ENCODE measurements around the gene TIE1. TPM values are rescaled to one million over a fixed set of nuclear protein-coding genes. Genes with fewer than 3 reads are reported as not detected.

The TIE1 gene
- total RNA-seq, 1 experiment from 2014 or later: 1.2 TPM

DNA sequence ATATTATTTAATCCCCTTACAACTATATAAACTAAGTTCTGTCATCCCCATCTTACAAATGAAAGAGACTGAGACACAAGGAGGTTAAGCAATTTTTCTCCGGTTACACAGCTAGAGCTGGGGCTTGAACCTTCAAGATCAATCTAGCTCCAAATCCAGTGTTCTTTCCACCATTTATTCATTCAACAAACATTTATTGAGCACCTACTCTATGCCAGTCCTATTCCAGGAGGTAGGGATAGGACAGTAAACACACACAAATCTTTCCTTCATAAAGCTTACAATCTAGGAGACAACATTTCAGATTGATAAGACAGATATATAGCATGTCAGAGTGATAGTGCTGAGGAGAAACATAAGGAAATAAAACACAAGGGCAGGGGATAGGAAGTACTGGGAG is 33.9 kb upstream of the TIE1 start:
- WGBS (ENCODE audit: extremely low coverage, insufficient read length, low lambda C conversion rate): no CpG with 5 or more reads among the region's 1 CpG
- H4K8ac ChIP-seq (replicated peaks; ENCODE audit: insufficient read length, low read depth, low read length): no peak overlapping the region

More for the DNA sequence above, 33.9 kb upstream of the TIE1 start:
- TF ChIP-seq, protein P1, sequence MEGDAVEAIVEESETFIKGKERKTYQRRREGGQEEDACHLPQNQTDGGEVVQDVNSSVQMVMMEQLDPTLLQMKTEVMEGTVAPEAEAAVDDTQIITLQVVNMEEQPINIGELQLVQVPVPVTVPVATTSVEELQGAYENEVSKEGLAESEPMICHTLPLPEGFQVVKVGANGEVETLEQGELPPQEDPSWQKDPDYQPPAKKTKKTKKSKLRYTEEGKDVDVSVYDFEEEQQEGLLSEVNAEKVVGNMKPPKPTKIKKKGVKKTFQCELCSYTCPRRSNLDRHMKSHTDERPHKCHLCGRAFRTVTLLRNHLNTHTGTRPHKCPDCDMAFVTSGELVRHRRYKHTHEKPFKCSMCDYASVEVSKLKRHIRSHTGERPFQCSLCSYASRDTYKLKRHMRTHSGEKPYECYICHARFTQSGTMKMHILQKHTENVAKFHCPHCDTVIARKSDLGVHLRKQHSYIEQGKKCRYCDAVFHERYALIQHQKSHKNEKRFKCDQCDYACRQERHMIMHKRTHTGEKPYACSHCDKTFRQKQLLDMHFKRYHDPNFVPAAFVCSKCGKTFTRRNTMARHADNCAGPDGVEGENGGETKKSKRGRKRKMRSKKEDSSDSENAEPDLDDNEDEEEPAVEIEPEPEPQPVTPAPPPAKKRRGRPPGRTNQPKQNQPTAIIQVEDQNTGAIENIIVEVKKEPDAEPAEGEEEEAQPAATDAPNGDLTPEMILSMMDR (conservative IDR thresholded peaks at IDR 0.05): no peak
- Mint-ChIP-seq H3K27ac (no peak overlapping the region), H3K4me3 (no peak overlapping the region), H3K27me3 (ENCODE audit: low read depth) (peaks cover 2% of the 10 kb centered on the region), H3K36me3 (ENCODE audit: insufficient read depth in 1 of 3, low read depth in 3 of 3) (peaks cover 12 to 29% (median 21%) of the 10 kb centered on the region in 3 experiments), H3K9me3 (peaks cover 29 to 35% of the 10 kb centered on the region in 2 experiments), H3K4me1 (peaks cover 22% of the 10 kb centered on the region in 2 experiments)
- H3T11ph ChIP-seq (ENCODE audit: low read length): no peak overlapping the region
- H3K23ac ChIP-seq (ENCODE audit: insufficient read length, low read depth, low read length): no peak overlapping the region
- H3K14ac ChIP-seq (ENCODE audit: insufficient read depth, low read length): no peak overlapping the region
- no peak overlapping the region for H2BK5ac ChIP-seq (ENCODE audit: insufficient read length, low read length)
- no peaks in the 10 kb centered on the region for H3K27me3 ChIP-seq (ENCODE audit: insufficient read depth, low read length)
- H3K23me2 ChIP-seq (ENCODE audit: insufficient read length, low read depth, low read length, poor library complexity, severe bottlenecking): peaks cover 6% of the 10 kb centered on the region
- no peak overlapping the region for H4K5ac ChIP-seq (ENCODE audit: insufficient read length, low read depth, low read length)
- no peak for DNase-seq
- no peak overlapping the region for H2BK120ac ChIP-seq (ENCODE audit: low read depth, low read length, poor library complexity, severe bottlenecking)
- H3K4me2 ChIP-seq (ENCODE audit: insufficient read depth, insufficient read length, low read length): no peak overlapping the region
- H2AK5ac ChIP-seq (ENCODE audit: insufficient read length, low read length): no peak overlapping the region
- H4K20me1 ChIP-seq (ENCODE audit: control insufficient read depth, insufficient read depth, insufficient read length): no peaks in the 10 kb centered on the region
- H2BK12ac ChIP-seq (ENCODE audit: insufficient read length, low read depth, low read length): no peak overlapping the region
- peaks cover 3% of the 10 kb centered on the region for H3K9me3 ChIP-seq (ENCODE audit: control insufficient read depth, low read depth, low read length)
- no peaks in the 10 kb centered on the region; the same call in 1 of the 2 replicates for H3K4me1 ChIP-seq (ENCODE audit: insufficient read depth, low read length)
- no peak overlapping the region for H2BK20ac ChIP-seq (ENCODE audit: low read depth, low read length, poor library complexity, severe bottlenecking)
- no peak overlapping the region for H4K91ac ChIP-seq (ENCODE audit: insufficient read length, low read depth, low read length)
- H2AFZ ChIP-seq (ENCODE audit: low read length): no peak overlapping the region
- no peak overlapping the region for H3K27ac ChIP-seq (ENCODE audit: insufficient read length, low read depth, low read length)
- no peaks in the 10 kb centered on the region for H3K79me2 ChIP-seq (ENCODE audit: insufficient read depth, low read length)
- no peaks in the 10 kb centered on the region for H3K79me1 ChIP-seq (ENCODE audit: insufficient read depth, low read depth, low read length, poor library complexity, severe bottlenecking)
- H3K56ac ChIP-seq (ENCODE audit: insufficient read length, low read depth, low read length): no peak overlapping the region
- H3K9ac ChIP-seq (ENCODE audit: extremely low read depth, insufficient read length, low read length): no peak overlapping the region
- H3K4ac ChIP-seq (ENCODE audit: low read depth, low read length): no peak overlapping the region
- no peak overlapping the region for H2BK15ac ChIP-seq (ENCODE audit: low read depth, low read length)
- no peak overlapping the region for H3K18ac ChIP-seq (ENCODE audit: insufficient read length, low read depth, low read length)
